ENCODE measurements around the gene VANGL2.

DNA sequence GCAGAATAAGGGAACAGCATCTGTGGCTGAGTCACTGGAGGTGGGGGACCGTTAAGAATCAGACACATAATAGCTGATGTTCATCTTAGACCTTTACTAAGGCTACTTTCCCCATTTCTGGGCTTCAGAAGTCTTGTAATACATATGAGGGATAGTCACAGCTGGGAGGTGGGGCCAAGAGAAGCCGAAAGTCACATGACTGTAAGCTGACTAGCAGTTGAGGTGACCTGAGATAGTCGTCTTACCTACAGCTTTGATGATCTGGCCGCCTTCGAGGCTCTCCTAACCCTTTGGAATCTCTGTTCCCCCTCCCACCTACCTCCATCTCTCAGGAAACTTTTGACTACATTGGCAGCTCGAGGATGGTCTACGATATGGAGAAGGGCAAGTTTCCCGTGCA, 47.8 kb upstream of the VANGL2 start:
- TF ChIP-seq POLR2A (IDR thresholded peaks at IDR 0.05; ENCODE audit: control extremely low read depth in 1 of 2, low read depth in 2 of 2, low read length in 2 of 2): no peak
- TF ChIP-seq, protein P1, sequence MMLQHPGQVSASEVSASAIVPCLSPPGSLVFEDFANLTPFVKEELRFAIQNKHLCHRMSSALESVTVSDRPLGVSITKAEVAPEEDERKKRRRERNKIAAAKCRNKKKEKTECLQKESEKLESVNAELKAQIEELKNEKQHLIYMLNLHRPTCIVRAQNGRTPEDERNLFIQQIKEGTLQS (IDR thresholded peaks at IDR 0.05; ENCODE audit: insufficient read depth, low read depth, low read length): no peak
- TF ChIP-seq EZH2 (IDR thresholded peaks at IDR 0.05; ENCODE audit: low read depth, low read length, severe bottlenecking): no peak
- no peak for TF ChIP-seq CEBPB (IDR thresholded peaks at IDR 0.05; ENCODE audit: low read depth, low read length)
- TF ChIP-seq SP1 (IDR thresholded peaks at IDR 0.05; ENCODE audit: low read depth, low read length): no peak
- TF ChIP-seq, protein P2, sequence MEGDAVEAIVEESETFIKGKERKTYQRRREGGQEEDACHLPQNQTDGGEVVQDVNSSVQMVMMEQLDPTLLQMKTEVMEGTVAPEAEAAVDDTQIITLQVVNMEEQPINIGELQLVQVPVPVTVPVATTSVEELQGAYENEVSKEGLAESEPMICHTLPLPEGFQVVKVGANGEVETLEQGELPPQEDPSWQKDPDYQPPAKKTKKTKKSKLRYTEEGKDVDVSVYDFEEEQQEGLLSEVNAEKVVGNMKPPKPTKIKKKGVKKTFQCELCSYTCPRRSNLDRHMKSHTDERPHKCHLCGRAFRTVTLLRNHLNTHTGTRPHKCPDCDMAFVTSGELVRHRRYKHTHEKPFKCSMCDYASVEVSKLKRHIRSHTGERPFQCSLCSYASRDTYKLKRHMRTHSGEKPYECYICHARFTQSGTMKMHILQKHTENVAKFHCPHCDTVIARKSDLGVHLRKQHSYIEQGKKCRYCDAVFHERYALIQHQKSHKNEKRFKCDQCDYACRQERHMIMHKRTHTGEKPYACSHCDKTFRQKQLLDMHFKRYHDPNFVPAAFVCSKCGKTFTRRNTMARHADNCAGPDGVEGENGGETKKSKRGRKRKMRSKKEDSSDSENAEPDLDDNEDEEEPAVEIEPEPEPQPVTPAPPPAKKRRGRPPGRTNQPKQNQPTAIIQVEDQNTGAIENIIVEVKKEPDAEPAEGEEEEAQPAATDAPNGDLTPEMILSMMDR (IDR thresholded peaks at IDR 0.05; ENCODE audit: control extremely low read depth in 1 of 3, insufficient read depth in 1 of 3, low read depth in 1 of 3, low read length in 3 of 3): no peak
- TF ChIP-seq GABPA (IDR thresholded peaks at IDR 0.05; ENCODE audit: borderline replicate concordance, insufficient read depth, low read length): no peak
- TF ChIP-seq EGR1 (IDR thresholded peaks at IDR 0.05; ENCODE audit: borderline replicate concordance, low read depth, low read length): no peak
- TF ChIP-seq SAP30 (IDR thresholded peaks at IDR 0.05; ENCODE audit: insufficient read depth, insufficient replicate concordance, low read length): no peak
